H1 (cell line): ENCODE results near the gene OR9G4. TPM values are rescaled to one million over a fixed set of nuclear protein-coding genes. Genes with fewer than 3 reads are reported as not detected.

ENCODE experiments used
- CHD2 ChIP-seq: IDR thresholded peaks from 2 replicates; pipeline ENCODE4 v1.6.1; 2012; ENCODE audit warnings: low read length, improper control_type of control experiment
- polyA plus RNA-seq, 7 experiments: library from polyadenylated mRNA; depleted of rRNA in 3 of 7; stranded (reverse) in 5 of 7; unstranded in 2 of 7; fragments of >200 nt in 5 of 7; fragments of 200-250 nt in 2 of 7; gene quantifications; 1 replicate in 5 of 7; 2 replicates in 1 of 7; 4 replicates in 1 of 7; pipeline versions ENCODE4 v1.2.1 to v1.2.3, GENCODE V29; 2011 to 2013; ENCODE audit warnings: missing spikeins in 2 of 7, mixed read lengths in 2 of 7
- total RNA-seq: library from RNA; stranded (reverse); fragmentation: NEBNext Ultra II Directional; extraction: Animal tissue kit (Norgen Biotek cat#: 25700); gene quantifications from 2 replicates; pipeline ENCODE4 v1.2.1, GENCODE V29; 2021

OR9G4 gene
- total and polyA plus RNA-seq, 2 of the 8 experiments (the other 6 are each of a cell fraction or from before 2014, with no cell fraction given), result not detected

DNA sequence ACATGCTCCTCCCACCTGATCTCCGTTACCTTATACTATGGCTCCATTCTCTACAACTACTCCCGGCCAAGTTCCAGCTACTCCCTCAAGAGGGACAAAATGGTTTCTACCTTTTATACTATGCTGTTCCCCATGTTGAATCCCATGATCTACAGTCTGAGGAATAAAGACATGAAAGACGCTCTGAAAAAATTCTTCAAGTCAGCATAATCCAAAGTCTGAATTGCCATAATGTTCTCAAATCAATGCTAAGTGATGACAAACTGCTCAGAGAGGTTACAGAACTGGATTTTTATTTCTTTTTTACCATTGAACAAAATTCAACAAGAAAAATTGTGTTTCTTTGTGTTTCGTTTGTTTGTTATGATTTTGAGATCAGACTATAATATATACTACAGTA, 7.6 kb downstream of the OR9G4 start (continued):
- no peak for TF ChIP-seq CHD2
